Measurements from ENCODE around the gene GLG1.

- TF ChIP-seq ZNF70 (CRISPR knock-in tag; IDR thresholded peaks at IDR 0.05) = no peak
- no peak for TF ChIP-seq GLIS3 (CRISPR knock-in tag; IDR thresholded peaks at IDR 0.05)
- no peak for TF ChIP-seq OSR1 (CRISPR knock-in tag; IDR thresholded peaks at IDR 0.05)
- TF ChIP-seq ZNF8 (CRISPR knock-in tag; IDR thresholded peaks at IDR 0.05) = no peak
- no peak for TF ChIP-seq TOX (CRISPR knock-in tag; IDR thresholded peaks at IDR 0.05; ENCODE audit: borderline replicate concordance)
- no peak for TF ChIP-seq CSRNP3 (CRISPR knock-in tag; IDR thresholded peaks at IDR 0.05)
- TF ChIP-seq ESRRG (CRISPR knock-in tag; IDR thresholded peaks at IDR 0.05) = no peak
- TF ChIP-seq CREB5 (CRISPR knock-in tag; IDR thresholded peaks at IDR 0.05; ENCODE audit: low read depth) = no peak
- no peak for TF ChIP-seq SNAI2 (CRISPR knock-in tag; IDR thresholded peaks at IDR 0.05)
Observed at GRCh38 chr16:74582970-74583369, 23.9 kb downstream of the GLG1 start.

All from SK-N-SH treated with all-trans-retinoic acid at 6 μM for 48 hours (cell line).